HAP-1 (cell line): ENCODE results near the gene FREM3.
A peak's percentile ranks its signal among the peaks of the same experiment; 100 is the strongest.
"Not testable (repeated sequence)": the region's sequence is repeated elsewhere in the genome, so short reads cannot be mapped to it uniquely, and the experiment has no call there.

Source experiments
- DNase-seq, 2 experiments: peaks; one replicate each; pipeline ENCODE4 v3.0.0-alpha.2; 2016 to 2020; ENCODE audit warnings: low spot score in 2 of 2
- H3K27me3 ChIP-seq: fragments of 250-450 bp; sonication (Bioruptor Pico); 2 replicates; pipeline ENCODE4 v1.5.1; 2020; ENCODE audit warnings: low read depth, mild to moderate bottlenecking, moderate library complexity
- H3K36me3 ChIP-seq: fragments of 250-450 bp; sonication (Bioruptor Pico); replicated peaks from 2 replicates; pipeline ENCODE4 v1.5.1; 2020; ENCODE audit warnings: mild to moderate bottlenecking
- H3K4me1 ChIP-seq: fragments of 250-450 bp; sonication (Bioruptor Pico); 2 replicates; pipeline ENCODE4 v1.5.1; 2020; ENCODE audit warnings: mild to moderate bottlenecking
- H3K4me3 ChIP-seq: fragments of 250-450 bp; sonication (Bioruptor Pico); 2 replicates; pipeline ENCODE4 v1.5.1; 2020; ENCODE audit warnings: mild to moderate bottlenecking, moderate library complexity
- H3K9me3 ChIP-seq: fragments of 250-450 bp; sonication (Bioruptor Pico); 2 replicates; pipeline ENCODE4 v1.5.1; 2020; ENCODE audit warnings: mild to moderate bottlenecking, moderate library complexity
- in situ Hi-C: fragments of 300-500 bp; cut with MboI; formaldehyde crosslinking; loops from 3 replicates; pipeline ENCODE4 v1.14.3; 2020; ENCODE audit warnings: low sequenced_read_pairs, inconsistent platforms, mixed read lengths

Gene FREM3

GRCh38 chr4:143701365-143701764 is 890 bp upstream of the FREM3 start:
- no peak overlapping the region; the same call in 1 of the 2 replicates for H3K4me3 ChIP-seq
- H3K4me1 ChIP-seq, result no peaks in the 10 kb centered on the region
- H3K36me3 ChIP-seq, result no peaks in the 10 kb centered on the region
- in situ Hi-C loops, result no loop called here
- no peak for DNase-seq
- no peaks in the 10 kb centered on the region for H3K9me3 ChIP-seq
- peaks cover 42% of the 10 kb centered on the region for H3K27me3 ChIP-seq

DNA sequence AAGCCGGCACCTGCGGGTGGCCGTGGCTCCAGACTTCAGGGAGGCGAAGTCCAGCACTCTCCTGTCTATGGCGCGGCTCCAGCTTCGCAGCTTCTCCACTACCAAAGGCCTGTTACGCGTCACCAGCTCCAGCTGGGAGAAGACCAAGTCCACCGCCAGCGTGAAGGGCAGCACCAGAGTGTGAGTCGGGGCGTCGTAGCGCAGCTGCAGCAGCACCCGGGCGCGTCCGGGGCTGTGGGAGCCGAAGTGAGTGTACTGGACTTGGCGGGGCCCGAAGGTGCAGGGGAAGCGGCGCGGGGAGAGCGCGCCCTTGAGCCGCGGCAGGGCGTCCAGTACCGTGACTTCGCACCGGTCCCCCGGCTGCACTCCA is 444 bp downstream of the FREM3 start:
- DNase-seq, result peak in 1 of 2 experiments; percentile 12

DNA sequence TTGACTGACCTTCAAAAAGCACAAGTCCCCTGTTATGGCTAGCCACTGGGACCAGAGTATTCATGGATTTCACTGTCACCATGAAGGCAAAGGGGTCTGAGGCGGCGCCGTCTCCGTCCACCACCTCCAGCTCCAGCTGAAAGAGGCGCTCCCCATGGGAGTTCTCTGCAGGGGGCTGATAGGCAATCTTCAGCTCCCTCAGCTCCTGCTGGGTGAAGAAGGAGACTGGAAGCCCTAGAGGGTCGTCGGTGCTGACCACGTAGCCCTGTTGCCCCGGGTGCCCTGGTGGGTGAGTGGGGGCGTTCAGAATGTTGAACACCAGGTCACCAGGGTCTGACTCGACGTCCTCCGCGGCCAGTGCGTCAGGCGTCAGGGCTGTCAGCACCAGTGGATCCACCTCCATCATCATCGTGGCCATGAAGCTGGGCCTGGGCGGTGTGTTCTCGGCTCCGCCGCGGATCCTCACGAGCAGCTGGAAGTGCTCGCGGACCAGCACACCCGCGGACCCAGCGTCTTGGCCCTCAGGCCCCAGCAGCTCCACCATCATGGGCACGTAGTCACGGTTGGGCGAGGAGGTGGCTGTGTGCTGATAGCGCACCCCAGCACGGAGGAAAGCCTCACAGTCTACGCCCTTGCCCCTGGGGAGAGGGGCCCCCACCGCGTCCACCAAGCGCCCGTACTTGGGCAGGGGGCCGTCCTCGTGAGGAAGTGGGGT is 987 bp downstream of the FREM3 start:
- H3K9me3 ChIP-seq, result no peaks in the 10 kb centered on the region
- peaks cover 46% of the 10 kb centered on the region for H3K27me3 ChIP-seq

More for the DNA sequence above, 444 bp downstream of the FREM3 start:
- Histone ChIP-seq H3K27me3 (peaks cover 46% of the 10 kb centered on the region), H3K36me3 (no peaks in the 10 kb centered on the region), H3K4me1 (no peaks in the 10 kb centered on the region), H3K9me3 (no peaks in the 10 kb centered on the region), H3K4me3 (peak overlapping the region; percentile 28)
- in situ Hi-C loops, result no loop called here

GRCh38 chr4:143693856-143694255 is 6.6 kb downstream of the FREM3 start:
- DNase-seq, result no peak
- in situ Hi-C loops, result no loop called here

More for the DNA sequence above, 987 bp downstream of the FREM3 start:
- no peak overlapping the region for H3K4me3 ChIP-seq
- H3K4me1 ChIP-seq, result no peaks in the 10 kb centered on the region
- H3K36me3 ChIP-seq, result no peaks in the 10 kb centered on the region
- in situ Hi-C loops, result no loop called here
- no peak for DNase-seq

DNA sequence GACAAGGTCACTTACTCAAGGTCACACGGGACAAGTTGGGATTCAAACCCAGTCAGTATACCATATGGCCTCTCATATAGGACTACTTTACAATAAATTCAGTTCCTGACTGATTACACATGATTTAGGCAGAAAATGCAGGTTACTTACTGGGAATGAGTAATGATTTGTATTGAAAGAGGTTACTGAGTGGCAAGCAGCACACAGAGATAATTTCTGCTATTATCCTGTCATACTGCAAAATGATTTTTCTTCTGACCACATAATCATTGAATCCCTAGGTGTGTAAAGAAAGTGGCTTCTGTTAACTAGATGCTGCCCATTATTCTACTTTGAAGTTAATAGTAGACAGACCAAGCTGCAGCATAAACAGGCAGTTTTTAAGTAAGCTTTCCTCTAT is 8.2 kb downstream of the FREM3 start:
- no peak overlapping the region for H3K4me3 ChIP-seq
- H3K27me3 ChIP-seq, result peaks cover 5% of the 10 kb centered on the region; the same call in 1 of the 2 replicates
- no peak for DNase-seq
- in situ Hi-C loops, result no loop called here
- H3K4me1 ChIP-seq, result no peaks in the 10 kb centered on the region
- H3K36me3 ChIP-seq, result no peaks in the 10 kb centered on the region
- no peaks in the 10 kb centered on the region for H3K9me3 ChIP-seq

More at GRCh38 chr4:143693856-143694255, 6.6 kb downstream of the FREM3 start:
- Histone ChIP-seq H3K27me3 (peaks cover 5% of the 10 kb centered on the region), H3K9me3 (no peaks in the 10 kb centered on the region), H3K4me1 (no peaks in the 10 kb centered on the region), H3K4me3 (no peak overlapping the region), H3K36me3 (no peaks in the 10 kb centered on the region)

- Histone ChIP-seq H3K4me3 (no peak overlapping the region), H3K27me3 (no peaks in the 10 kb centered on the region), H3K36me3 (no peaks in the 10 kb centered on the region), H3K9me3 (no peaks in the 10 kb centered on the region), H3K4me1 (no peaks in the 10 kb centered on the region)
- in situ Hi-C loops, result no loop called here
- no peak for DNase-seq
These were observed 21.0 kb downstream of the FREM3 start for GRCh38 chr4:143679434-143679833.

- H3K4me1 ChIP-seq, DNase-seq, H3K9me3 ChIP-seq, H3K27me3 ChIP-seq, in situ Hi-C loops, H3K4me3 ChIP-seq, H3K36me3 ChIP-seq: not testable (repeated sequence)
These were observed 26.8 kb downstream of the FREM3 start for GRCh38 chr4:143673629-143674028.

GRCh38 chr4:143668930-143669552 is 31.4 kb downstream of the FREM3 start:
- Histone ChIP-seq H3K4me3 (no peak overlapping the region), H3K9me3 (no peaks in the 10 kb centered on the region), H3K4me1 (no peaks in the 10 kb centered on the region), H3K36me3 (no peaks in the 10 kb centered on the region), H3K27me3 (no peaks in the 10 kb centered on the region)
- no peak for DNase-seq
- in situ Hi-C loops, result no loop called here

- H3K4me1 ChIP-seq, result no peaks in the 10 kb centered on the region
- no peaks in the 10 kb centered on the region for H3K9me3 ChIP-seq
- no peaks in the 10 kb centered on the region for H3K36me3 ChIP-seq
- no peaks in the 10 kb centered on the region for H3K27me3 ChIP-seq
- no peak overlapping the region for H3K4me3 ChIP-seq
- no peak for DNase-seq
- in situ Hi-C loops, result no loop called here
These were observed 33.0 kb downstream of the FREM3 start for GRCh38 chr4:143667461-143667860.

DNA sequence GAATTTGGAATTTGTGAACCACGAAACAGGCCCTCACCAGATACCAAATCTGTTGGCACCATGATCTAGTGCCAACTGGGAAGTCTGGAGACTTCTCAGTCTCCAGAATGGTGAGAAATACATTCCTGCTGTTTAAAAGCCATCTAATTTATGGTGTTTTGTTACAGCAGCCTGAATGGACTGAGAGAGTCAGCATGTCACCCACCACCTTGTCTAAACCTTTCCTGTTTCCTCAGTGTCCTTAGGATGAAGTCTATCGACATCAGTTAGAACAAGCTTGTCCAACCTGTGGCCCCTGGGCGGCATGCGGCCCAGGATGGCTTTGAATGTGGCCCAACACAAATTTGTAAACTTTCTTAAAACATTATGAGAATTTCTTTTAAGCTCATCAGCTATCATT is 42.1 kb downstream of the FREM3 start:
- Histone ChIP-seq H3K9me3 (no peaks in the 10 kb centered on the region), H3K4me3 (no peak overlapping the region), H3K27me3 (no peaks in the 10 kb centered on the region), H3K36me3 (no peaks in the 10 kb centered on the region), H3K4me1 (no peaks in the 10 kb centered on the region)
- in situ Hi-C loops, result no loop called here
- no peak for DNase-seq

- Histone ChIP-seq H3K27me3 (no peaks in the 10 kb centered on the region), H3K36me3 (no peaks in the 10 kb centered on the region), H3K4me1 (no peaks in the 10 kb centered on the region; the same call in 1 of the 2 replicates), H3K4me3 (no peak overlapping the region), H3K9me3 (no peaks in the 10 kb centered on the region)
- no peak for DNase-seq
- in situ Hi-C loops, result no loop called here
These were observed 45.9 kb downstream of the FREM3 start for GRCh38 chr4:143654571-143654970.

DNA sequence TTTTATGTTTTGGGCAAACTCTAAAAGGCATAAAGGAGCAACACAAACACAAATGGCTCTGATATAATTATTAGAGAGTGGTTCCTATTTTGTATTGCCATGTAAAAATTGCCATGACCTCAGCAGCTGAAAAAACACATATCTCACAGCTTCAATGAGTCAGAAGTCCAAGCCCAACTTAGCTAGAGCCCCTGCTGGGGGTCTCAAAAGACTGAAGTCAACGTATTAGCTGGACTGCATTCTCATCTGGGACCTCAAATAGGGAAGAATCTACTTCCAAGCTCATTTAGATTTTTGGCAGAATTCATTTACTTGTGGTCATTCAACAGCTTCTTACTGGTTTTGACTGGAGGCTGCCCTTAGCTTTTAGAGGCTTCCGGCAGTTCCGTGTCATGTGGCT is 47.4 kb downstream of the FREM3 start:
- Histone ChIP-seq H3K36me3 (no peaks in the 10 kb centered on the region), H3K9me3 (no peaks in the 10 kb centered on the region), H3K4me1 (no peaks in the 10 kb centered on the region; the same call in 1 of the 2 replicates), H3K27me3 (no peaks in the 10 kb centered on the region), H3K4me3 (no peak overlapping the region)
- no peak for DNase-seq
- in situ Hi-C loops, result no loop called here

GRCh38 chr4:143643399-143643798 is 57.1 kb downstream of the FREM3 start:
- in situ Hi-C loops, result no loop called here
- H3K4me1 ChIP-seq, result no peaks in the 10 kb centered on the region
- DNase-seq, result no peak
- H3K4me3 ChIP-seq, result no peak overlapping the region
- no peaks in the 10 kb centered on the region for H3K27me3 ChIP-seq
- no peaks in the 10 kb centered on the region for H3K9me3 ChIP-seq
- no peaks in the 10 kb centered on the region for H3K36me3 ChIP-seq

DNA sequence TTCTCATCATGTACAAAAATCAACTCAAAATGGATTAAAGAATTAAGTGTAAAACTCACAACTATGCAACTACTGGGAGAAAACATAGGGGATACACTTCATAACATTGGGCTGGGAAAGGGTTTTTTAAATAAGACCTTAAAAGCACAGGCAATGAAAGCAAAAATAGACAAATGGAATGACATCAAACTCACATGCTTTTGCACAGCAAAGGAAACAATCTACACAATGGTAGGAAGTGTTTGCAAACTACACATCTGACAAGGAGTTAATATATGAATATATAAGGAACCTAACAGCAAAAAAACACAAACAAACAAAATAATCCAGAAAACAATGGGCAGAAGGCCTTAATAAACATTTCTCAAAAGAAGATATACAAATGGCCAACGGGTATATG is 57.9 kb downstream of the FREM3 start:
- H3K9me3 ChIP-seq, result no peaks in the 10 kb centered on the region
- DNase-seq, result no peak
- H3K27me3 ChIP-seq, result no peaks in the 10 kb centered on the region
- H3K4me1 ChIP-seq, result no peaks in the 10 kb centered on the region
- in situ Hi-C loops, result no loop called here
- no peaks in the 10 kb centered on the region for H3K36me3 ChIP-seq
- H3K4me3 ChIP-seq, result no peak overlapping the region
